Stimulated activated naive CD8-positive, alpha-beta T cell treated with anti-CD3 and anti-CD28 coated beads, Interleukin-15, Interleukin-2, amounts not matched to agents 100 U/mL and 50 U/mL, for 24 hours (primary cell): ENCODE results near the gene IGDCC3.

Source experiments
- ATAC-seq: fragments of 150-1000 bp; cut with Tn5 transposase; one replicate; pipeline ENCODE4 v1.10.0; 2021
- DNase-seq: peaks from one replicate; pipeline ENCODE4 v3.0.0; 2021

The IGDCC3 gene

GRCh38 chr15:65386886-65387285, 9.1 kb upstream of the IGDCC3 start:
- no peak for ATAC-seq
- DNase-seq, result no peak

DNA sequence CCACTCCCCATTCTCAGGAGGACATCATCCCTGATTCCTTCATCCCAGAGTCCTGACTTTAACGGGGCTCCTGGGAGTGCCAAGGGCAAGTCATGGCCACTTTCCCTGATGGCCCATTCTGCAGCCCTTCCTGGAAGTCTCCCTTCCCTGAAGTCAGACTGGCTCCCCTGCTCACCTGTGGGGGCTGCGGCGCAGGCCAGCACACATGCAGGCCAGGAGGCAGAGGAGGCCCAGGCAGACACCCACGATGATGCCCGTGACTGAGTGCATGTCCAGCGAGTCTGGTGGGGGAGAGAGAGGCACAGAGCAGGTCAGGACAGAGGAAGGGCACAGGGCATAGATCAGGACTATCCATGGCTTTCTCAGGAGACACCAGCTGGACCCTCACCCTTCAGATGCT, 8.6 kb upstream of the IGDCC3 start:
- ATAC-seq, result no peak

GRCh38 chr15:65385870-65386258, 8.1 kb upstream of the IGDCC3 start:
- DNase-seq, result no peak

More for the DNA sequence above, 8.6 kb upstream of the IGDCC3 start:
- DNase-seq, result no peak

DNA sequence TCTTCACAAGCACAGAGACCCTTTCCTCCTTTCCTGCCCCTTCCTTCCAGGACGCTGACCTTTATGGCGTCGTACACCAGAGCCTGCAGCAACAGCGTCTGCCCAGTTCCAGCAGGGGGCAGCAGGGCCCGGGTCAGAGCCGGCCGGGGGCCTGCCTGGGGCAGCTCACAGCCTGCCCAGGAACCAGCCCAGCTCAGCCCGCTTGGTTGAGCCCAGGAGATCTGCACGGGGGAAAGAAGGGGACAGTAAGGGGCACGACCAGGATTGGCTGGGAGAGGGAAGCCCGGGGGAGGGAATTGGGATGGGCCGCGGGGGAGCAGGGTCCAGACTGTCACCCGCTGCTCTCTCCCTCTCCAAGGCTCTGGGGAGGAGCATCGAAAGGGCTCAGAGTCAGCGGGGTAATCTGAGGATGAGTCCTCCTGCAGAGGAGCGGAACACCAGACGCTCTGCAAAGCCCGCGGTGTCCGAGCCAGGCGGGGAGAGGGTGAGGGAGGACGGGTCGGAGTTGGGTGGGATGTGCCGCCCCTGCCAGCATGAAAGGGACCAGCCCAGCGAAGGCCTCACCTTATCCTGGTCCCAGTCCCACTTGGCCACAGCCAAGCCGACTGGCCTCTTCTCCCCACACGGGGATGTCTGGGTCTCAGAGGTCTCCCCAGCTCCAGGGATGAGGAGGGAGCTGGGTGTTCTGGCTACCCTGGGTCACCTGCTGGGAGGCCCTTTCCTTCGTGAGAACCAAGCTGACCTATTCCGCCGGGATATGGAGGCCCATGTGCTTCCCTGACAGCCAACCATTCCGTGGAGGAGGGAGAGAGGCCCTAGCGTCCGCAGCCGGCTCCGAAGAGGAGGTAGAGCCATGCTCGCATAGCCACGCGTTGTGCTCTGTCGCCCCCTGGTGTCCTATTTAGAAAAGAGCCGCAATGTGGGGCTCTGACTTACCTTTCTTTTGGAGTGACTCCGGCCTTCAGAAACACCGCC, 7.4 kb upstream of the IGDCC3 start:
- peak; percentile 86 for ATAC-seq

More at GRCh38 chr15:65385870-65386258, 8.1 kb upstream of the IGDCC3 start:
- no peak for ATAC-seq

GRCh38 chr15:65384505-65384894, 6.7 kb upstream of the IGDCC3 start:
- ATAC-seq, result peak; percentile 12
- no peak for DNase-seq

More for the DNA sequence above, 7.4 kb upstream of the IGDCC3 start:
- peak; percentile 90 for DNase-seq

DNA sequence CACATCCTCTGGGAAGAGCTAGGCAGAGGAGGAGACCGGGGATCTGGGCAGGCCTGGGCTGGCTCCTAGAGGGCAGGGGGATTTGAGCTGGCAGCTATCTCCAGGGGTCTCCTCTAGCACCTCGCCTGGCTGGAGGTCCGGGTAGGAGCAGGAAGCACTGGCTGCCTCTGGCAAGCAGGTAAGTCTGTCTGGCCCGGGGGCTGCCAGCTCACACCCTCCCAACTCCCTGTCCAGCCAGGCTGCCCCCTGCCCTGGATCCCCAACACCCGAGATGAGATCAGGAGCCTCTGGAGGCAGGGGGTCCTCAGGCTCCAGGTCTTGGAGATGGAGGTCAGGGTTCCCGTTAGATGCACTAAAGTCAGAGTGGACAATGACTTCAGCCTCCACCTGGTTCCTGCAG, 6.2 kb upstream of the IGDCC3 start:
- DNase-seq (no peak), ATAC-seq (no peak)

- DNase-seq (no peak), ATAC-seq (no peak)
Observed at GRCh38 chr15:65383456-65383855, 5.7 kb upstream of the IGDCC3 start.

DNA sequence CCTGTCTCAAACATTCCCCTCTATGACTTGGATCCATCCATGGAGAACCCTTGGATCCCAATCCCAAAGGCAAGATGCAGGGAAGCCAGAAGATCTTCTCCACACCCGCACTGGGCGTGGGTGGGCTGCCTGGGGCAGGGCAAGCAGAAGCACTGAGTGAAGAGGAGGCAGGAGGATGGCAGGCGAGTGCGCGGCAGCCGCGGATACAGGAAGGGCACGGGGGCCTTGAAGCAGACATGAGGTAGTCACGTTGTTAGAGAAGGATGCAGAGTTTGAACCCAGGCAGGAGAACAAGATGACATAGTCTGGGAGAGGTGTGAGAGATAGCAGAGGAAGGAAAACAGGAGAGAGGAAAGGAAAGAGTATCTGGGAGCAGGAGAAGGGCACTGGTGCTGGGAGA, 5.1 kb upstream of the IGDCC3 start:
- DNase-seq (no peak), ATAC-seq (no peak)

DNA sequence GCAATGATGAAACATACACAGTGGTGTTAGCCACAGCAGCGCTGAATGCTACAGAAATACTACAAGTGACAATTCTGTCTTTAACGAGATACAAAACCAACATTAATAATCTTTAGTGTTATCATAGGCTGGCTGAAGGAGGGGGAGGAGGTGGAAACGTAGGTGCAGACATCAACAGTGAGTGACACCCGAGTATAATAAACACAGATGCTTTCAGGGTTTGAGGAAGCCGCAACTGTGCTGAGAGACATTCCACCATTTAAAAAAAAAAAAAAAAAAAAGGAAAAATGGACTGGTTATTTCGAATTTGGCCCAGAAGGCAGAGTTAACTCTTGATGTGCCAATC, 4.3 kb upstream of the IGDCC3 start:
- DNase-seq (no peak), ATAC-seq (no peak)

- ATAC-seq (no peak), DNase-seq (no peak)
Observed at GRCh38 chr15:65381445-65382145, 3.8 kb upstream of the IGDCC3 start.

DNA sequence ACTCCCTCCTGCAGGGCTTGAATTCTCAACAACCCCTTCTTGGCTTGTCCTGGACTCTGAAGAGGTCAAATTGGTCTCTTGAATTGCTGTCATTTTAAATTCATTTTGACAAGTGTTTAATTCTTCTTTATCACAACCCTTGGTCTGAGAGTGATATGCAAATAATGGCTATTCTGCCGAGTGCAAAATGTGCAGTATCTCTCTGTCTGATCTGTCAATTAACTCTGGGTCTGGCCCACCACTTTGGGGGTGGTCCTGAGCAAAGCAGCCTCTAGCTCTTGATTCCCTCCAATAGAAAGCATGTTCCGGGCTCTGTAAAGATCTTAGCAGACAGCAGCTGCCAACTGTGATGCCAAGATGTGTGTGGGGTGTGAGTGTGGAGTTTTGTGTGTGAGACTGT, 2.2 kb upstream of the IGDCC3 start:
- DNase-seq, result no peak
- no peak for ATAC-seq

DNA sequence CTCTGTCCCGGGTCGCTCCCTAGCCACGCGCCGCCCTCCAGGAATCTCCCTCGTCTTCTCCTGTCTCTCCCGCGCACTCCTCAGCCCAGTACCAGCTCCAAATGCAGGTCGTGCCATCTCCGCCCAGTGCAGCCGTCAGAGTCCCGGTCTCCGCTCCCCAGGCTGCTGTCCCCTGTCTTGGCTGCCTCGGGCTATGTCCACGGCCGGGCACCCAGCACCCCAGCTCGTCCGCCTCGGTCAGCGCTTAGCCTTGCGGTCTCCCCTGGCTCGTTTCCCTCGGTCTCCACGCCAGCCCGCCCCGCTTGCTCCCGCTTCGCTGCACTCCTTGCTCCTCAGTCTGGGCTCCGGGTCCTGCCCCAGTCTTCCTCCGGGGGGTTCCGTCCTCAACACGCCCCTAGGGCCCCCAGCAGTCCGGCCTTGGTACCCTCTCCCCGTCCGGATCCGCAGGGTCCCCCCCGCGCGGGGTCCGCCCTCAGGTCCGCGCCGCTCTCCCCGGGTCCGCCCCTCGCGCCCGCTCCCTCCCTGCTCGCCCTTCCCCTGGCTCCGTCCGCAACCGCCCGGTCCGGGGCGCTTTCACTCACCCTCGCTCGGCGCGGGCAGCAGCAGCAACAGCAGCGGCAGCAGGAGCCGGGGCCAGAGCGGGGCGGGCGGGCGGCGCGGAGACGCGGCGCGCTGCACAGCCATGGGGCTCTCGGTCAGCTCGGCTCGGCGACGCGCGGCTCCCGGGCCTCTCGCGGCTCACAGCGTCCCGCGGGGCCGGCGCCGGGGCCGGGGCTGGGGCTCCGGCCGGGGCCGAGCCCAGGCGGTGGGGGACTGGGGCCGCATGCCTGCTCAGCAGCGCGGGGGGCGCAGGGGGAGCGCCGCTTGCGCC, 462 bp downstream of the IGDCC3 start:
- ATAC-seq, result peak; percentile 33
- DNase-seq, result peak; percentile 18

DNA sequence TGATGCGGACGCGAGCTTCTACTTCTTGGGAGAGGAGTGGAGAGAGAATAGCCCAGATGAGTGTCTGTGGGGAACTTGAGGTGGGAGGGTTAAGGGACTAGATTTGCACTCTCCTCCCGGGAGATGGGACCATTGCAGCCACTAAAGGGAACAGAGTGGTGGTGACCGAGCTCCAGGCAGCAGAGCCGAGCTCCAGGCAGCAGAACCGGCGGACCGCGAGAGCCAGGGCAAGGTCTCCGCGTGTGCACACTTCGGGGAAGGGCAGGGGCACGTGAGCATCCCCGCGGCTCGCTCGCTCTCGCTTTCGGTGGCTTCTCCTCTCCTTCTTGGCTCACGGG, 1.1 kb downstream of the IGDCC3 start:
- DNase-seq, result no peak
- ATAC-seq, result peak; percentile 15

- ATAC-seq, result no peak
Observed at GRCh38 chr15:65375871-65376607, 1.8 kb downstream of the IGDCC3 start.

DNA sequence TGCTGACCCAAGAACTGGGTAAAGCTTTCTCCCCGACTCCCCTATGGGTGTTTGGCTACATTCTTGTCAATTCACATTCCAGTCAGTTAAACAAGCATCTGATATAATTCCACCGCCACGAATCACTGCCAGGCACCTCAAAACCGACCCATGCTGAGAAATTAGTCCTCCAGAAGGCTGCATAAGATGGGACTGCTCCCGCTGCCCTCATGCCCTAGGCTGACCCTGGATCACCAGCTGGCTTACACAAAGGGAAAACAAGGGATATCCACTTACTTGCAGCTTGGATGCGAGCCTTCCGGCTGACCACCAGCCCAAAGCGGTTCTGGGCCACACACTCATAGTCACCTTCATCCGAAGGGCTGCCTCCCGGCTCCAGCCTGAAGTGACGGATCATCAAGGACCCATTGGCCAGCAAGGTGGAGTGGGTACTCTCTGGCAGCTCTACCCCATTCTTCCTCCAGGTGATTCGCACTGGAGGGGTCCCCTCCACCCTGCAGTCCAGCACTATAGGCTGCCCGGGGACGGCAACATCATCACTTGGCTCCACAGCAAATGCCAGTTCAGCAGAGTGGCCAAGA, 2.9 kb downstream of the IGDCC3 start:
- no peak for DNase-seq
- no peak for ATAC-seq

More at GRCh38 chr15:65375871-65376607, 1.8 kb downstream of the IGDCC3 start:
- no peak for DNase-seq

GRCh38 chr15:65374334-65374733, 3.5 kb downstream of the IGDCC3 start:
- ATAC-seq (no peak), DNase-seq (no peak)

- ATAC-seq, result no peak
- no peak for DNase-seq
Observed at GRCh38 chr15:65373163-65373651, 4.6 kb downstream of the IGDCC3 start.

- no peak for ATAC-seq
- no peak for DNase-seq
Observed at GRCh38 chr15:65372787-65373067, 5.1 kb downstream of the IGDCC3 start.

- DNase-seq (no peak), ATAC-seq (no peak)
Observed at GRCh38 chr15:65371976-65372786, 5.6 kb downstream of the IGDCC3 start.

- no peak for DNase-seq
- no peak for ATAC-seq
Observed at GRCh38 chr15:65370885-65371284, 6.9 kb downstream of the IGDCC3 start.

DNA sequence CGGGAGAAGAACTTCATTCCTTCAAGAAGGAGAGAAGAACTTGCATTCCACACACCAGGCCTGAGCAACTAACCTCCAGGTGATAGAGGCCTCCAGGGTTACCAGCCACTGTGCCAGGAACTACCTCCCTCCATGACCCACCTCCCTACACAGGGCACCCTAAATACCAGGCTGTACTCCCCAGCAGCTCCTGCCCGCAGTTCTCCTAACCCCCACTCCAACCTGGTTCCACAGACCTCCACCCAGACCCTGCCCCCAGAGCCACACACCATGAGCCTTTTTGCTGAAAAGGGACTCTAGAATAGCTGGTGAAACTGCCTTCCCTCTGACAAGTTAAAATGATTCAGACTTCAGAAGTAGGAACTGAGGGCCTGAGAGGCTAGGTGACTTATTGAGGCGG, 8.2 kb downstream of the IGDCC3 start:
- ATAC-seq, result no peak
- no peak for DNase-seq
